GM19043 (cell line): ENCODE data around the gene PRKAG2.

Experiments
- ATAC-seq: cut with Tn5 transposase; IDR thresholded peaks from one replicate; pipeline ENCODE4 v1.9.1; 2021; ENCODE audit warnings: low read depth; ENCODE audit not compliant: unreplicated experiment

Gene PRKAG2

DNA sequence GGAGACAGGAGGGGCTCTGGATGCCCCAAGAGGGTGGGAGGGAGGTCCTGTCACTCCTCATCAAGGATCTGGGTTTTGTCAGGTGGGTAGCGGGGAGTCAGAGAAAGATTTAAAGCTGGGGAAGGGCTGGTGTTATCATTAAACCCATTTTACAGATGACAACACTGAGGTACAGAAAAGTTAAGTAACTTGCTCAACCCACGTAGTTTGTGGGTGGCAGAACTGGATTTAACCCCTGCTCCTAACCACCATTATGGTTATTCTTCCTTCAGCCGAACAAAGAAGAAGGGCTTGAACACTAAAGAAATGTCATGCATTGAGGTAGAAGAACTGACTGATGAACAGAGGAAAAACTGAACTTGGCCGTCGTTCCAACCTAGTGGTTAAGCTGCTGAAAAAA, 24.9 kb upstream of the PRKAG2 start:
- no peak for ATAC-seq

DNA sequence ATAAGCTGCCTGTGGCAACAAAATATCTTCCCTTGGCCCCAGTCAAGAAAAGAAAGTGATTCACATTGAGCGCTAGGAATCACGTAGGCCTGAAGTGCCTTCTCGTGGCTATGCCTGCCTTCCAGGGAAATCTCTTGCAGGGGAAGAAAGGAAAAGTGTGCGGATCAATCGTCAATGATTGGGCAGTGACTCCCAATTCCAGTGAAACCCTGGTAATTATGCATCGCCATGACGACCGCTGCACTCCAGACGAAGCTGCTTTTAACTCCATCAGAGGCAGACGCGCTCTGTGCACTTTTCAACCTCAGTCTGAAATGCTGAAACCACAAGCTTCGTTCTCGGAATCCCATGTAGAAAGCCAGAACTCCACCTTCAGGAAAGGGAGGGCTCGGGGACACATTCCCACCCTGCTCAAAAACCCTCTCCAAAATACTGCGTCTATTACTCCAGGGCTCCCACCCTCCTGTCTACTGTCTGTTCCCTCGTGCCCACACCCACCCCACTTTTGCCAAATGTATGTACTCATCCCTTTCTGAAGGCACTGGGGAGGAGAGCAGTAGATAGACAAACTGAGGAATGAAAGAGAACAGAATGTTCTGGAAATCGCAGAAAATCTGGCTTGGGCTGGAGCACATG, 24.2 kb upstream of the PRKAG2 start:
- ATAC-seq = no peak

DNA sequence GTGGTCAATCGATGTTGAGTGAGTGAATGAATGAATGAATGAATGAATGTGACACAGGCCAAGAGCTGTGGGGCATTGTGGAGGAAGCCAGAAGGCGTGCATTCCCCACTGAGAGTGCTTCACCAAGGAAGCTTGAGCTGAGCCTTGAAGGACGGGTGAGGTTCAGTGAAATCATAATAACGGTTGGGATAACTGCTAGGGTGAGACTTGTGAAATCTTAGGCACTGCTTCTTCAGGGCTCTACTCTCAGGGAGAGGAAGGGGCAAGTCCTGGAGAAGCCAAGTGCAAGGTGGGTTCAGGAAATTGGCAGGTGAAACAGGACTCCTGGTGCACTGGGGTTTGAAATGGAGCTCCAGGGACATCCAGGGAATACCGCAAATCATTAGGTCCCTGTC, 23.7 kb upstream of the PRKAG2 start:
- ATAC-seq = no peak

DNA sequence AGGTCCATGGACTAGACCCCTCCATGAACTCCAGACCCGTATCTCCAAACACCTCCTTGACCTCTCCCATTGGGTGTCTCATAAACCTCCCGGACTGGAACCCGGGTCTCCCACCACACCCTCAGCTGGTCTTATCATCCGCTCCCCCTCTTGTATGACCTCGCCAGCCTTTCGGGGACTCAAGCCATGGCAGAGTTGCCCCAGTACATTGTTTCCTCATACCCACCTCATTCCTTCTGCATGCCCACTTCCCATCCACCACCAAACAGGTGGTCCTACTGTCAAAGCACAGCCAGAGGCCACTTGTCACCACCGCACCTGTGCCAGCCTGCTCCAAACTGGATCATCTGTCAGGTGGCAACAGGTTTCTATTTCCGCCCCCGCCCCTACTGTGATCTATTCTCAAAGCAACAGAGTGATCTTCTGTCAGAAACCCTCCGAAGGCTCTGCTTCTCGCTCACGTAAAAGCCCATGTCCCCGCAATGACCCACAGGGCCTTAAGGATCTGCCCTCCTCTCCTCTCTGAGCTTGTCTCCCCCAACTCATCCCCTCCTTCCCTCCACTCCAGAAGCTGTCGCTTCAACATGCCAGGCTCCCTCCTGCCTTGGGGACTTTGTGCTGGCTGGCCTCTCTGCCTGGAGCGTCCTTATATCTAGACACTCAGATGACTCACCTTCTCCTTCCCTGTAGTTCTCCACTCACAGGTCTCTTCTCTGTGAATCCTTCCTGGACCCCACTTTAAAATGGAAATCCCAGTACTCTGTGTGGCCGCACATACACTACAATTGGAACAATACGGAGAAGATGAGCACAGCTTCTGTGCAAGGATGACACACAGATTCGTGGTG, 22.8 kb upstream of the PRKAG2 start:
- no peak for ATAC-seq

DNA sequence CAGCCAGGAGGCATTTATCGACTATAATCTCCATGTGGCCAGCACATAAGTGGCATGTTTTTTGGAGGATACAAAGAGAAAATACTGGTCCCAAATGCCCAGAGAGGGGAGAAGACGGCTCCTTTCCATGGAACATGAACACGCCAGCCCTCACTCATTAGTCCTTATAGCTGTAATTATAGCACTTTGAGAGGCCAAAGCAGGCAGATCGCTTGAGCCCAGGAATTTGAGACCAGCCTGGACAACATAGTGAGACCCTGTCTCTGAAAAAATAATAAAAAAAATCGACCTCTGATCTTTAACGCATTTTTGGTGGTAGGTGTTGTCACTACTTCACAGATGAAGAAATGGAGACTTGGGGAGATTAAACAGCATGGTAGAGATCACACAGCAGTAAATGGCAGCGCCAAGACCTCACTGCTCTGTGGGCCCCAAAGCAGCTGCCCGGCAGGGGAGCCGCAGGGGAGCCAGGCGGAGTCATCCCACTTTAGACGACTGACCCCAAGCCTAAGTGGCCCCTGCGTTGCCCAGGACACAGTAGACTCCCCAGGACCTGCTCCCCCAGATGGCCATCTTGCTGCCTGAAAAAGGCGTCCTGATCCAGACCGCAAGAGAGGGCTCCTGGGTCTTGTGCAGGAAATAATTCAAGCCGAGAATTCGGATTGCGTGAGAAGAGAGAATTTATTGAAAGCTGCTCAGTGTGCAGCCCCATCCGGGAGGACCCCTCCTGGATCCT, 21.2 kb upstream of the PRKAG2 start:
- no peak for ATAC-seq

DNA sequence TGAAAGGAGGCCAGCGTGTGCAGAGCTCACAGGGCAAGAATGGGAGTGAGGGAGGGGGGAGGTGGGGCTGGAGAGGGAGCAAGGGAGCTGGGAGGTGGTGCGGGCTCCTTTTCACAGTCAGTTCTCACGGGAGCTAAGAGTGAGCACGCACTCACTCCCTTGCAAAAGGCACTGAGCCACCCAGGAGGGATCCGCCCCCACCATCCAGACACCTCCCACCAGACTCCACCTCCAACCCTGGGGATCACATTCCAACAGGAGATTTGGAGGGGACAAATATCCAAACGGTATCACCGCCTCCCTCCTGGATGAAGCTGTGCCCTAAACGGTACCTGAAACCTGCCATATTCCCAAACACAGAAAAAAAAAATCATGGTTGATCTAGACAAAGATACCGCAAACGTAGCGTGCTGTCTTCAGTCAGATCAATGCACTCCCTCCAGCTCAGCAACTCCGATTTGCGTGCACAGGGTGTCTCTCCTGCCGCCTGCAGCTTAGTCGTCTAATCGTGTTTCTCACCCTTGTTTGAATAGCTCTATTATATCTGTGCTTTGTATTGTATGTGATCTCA, 20.3 kb upstream of the PRKAG2 start:
- no peak for ATAC-seq

DNA sequence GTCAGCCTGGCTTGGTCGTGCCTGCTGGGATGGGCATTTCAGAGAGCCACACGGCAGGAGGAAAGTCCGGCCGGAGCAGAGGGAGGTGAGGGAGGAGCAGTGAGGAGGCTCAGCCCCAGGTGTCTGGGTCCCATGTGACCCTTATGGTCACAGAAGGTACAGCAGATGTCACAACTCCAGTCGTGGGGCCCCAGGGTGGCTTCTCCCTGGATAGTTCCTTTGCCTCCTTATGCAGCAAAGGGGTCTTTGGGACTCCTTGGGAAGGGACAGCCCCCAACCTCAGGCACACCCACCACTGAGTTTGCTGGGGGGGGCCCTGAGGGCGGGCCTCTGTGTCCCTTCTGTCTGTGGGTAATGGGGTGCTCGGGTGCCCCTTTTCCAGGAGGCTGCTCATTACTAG, 19.6 kb upstream of the PRKAG2 start:
- no peak for ATAC-seq

DNA sequence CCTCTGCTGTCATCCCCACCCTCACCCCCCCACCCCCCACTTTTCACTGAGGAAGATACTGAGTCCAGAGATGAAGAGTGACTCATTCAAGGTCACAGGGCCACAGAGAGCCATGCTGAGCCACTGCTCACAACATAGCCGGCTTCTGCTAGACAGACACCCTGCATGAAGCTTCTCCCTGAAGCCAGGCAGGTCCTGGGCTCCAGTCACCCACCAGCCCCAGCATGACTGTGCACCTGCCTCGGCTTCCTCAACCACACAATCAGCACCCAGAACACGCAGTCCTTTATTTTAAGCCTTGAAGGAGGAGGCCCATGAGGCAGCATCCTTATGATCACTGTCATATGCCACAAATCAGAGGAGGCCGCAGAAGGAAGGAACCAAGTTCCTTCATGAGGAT, 19.2 kb upstream of the PRKAG2 start:
- ATAC-seq = no peak

DNA sequence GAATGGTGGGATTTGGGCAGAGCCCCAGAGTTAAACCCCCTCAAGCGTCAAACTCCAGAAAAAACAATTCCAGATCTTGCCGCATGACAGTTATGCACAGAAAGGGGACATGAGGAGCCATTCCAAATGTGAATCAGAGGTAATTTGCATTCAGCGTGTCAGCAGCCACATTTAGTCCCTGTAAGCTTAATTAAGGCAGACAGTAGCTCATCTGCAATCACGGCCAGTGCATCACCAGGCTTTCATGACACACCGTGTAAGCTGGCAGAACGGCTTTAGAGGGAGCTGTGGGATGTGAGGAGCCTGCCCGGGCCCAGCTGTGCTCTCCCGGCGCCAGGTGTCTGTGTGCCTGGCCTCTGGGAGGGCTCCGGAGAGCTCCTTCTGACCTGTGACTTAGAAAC, 18.7 kb upstream of the PRKAG2 start:
- no peak for ATAC-seq

DNA sequence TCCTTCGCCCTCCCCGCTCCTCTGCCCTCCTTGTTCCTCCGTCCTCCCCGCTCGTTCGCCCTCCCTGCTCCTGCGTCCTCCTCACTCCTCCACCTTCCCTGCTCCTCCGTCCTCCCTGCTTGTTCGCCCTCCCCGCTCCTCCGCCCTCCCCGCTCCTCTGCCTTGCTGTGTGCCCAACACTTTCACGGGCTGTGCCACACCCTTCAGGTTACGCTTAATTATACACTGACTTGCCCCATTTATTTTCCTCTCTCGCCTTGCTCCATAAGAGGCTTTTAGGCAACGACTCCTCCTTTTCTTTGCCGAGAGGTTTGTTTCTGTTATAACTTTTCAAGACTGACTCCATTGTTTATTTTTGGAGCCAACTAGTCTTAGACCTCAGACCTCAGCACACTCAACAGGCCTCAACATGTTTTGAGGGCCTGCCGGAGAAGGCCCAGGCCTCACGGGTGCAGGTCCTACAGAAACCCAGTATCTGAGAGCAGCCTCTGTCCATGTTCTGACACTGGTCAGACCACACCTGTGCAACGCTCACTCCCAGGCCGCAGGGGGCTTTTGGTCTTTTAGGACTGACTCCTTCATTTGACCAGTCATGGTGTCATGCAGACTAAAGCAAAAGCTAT, 18.2 kb upstream of the PRKAG2 start:
- no peak for ATAC-seq

DNA sequence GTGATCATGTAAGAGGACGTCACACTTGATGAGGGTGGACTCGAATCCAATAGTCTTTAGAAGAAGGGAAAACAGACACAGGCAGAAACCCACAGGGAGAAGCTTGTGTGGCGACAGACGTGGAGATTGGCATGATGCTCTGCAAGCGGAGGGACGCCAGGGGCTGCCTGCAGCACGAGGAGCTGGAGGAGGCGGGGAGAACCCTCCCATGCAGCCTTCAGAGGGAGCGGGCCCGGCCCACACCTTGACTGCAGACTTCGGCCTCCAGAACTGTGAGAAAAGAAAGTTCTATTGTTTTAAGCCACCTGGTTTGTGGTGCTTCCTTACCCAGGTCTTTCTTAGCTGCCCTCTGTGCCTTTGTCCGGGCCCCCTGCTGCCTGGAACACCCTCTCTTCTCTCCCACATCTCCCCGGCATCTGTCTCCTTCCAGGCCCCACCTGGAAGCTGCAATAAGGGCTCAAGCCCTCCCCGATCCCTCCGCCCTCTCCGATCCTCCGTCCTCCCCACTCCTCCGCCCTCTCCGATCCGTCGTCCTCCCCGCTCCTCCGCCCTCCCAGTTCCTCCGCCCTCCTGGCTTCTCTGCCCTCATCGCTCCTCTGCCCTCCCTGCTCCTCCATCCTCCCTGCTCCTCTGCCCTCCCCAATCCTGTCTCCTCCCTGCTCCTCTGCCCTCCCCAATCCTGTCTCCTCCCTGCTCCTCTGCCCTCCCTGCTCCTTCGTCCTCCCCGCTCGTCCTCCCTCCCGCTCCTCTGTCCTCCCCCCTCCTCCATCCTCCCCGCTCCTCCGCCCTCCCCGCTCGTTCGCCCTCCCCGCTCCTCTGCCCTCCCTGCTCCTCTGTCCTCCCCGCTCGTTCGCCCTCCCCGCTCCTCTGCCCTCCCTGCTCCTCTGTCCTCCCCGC, 17.4 kb upstream of the PRKAG2 start:
- ATAC-seq = no peak

DNA sequence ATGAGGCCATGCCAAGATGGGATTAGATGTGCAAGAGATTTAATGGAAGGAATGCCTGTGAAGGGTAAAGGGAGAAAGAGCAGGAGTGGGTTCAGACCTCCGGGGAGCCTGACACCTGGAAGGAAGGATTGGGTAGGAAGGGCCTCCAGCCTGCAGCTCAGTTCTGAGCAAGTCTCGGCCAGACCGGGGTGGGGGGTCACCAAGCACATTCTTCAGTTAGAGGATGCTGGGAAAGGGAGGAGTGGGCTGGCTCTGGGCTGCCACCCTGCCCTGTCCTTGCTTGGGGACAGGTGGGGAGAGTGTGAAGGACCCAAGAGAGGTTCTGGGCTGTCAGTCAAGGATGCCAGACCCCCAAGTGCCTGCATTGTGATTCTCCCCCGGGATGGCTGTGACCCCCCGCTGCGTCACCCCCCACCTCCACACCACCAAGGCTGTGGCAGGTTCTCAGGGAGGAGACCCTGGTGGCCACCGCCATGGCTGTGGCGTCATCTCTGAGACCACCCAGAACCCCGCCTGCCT, 16.5 kb upstream of the PRKAG2 start:
- no peak for ATAC-seq

DNA sequence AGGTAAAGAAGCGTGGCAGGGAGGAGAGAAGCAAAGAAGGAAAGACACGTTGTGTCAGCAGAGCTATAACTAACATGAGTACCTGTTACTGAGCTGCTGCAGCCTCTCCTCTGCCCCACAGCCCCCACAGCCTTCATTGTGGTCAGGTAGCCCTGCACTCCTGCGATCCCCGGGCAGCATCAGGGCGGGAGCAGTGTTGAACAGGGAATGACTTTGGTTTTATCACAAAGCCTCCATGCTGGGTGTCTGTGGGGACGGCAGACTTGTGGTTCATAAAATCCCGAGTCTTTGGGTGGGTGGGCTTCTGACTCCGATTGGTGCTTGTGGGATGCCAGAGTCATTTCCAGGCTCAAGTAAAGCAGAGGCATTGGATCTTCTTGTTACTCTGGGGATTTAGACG, 14.8 kb upstream of the PRKAG2 start:
- no peak for ATAC-seq

DNA sequence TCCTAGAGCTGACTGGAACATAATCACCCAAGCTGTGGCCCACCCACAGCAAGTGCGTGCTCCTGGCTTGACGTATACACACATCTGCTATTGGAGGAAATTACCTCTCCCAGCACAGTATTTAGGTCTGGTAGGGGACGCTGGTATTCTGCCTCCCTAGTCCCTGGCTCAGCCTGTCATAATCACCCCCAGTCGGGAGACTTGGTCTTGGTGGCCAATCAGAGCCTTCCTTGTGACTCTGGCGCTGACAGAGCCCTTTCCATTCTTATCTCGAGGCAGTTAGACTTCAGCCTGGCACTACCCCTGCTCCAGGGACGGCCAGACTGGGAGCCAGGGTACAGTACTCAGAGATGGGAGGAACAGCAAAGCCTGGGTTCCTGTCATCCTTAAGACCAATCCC, 14.3 kb upstream of the PRKAG2 start:
- no peak for ATAC-seq

DNA sequence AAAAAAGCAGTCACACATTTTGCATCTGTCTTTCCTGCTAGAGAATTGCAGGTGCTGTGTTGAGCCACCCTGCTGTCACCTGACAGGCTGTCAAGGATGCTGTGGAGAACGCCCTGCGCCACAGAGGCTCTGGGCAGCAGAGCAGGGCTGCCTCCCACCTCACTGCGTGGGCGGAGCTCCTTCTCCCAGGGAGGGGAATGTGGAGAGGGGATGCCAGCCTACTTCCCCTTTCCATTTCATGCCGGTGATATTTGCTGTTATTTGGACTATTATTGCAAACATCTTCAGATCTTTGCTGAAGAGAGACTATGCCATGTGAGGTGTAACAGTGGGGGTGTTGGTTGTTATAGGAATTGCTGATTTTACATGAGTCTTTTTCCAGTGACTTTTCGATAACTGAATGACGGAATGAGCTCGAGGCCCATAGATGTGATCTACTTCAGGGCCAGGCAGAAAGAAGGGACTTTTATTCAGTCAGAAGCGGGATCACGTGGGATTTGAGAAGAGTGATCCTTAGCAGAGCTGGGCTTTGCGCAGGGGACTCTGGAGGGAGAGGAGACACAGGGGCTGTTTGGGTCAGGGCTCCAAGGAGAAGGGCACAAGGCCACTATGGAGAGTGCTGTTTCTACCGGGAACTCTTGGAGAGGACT, 13.6 kb upstream of the PRKAG2 start:
- no peak for ATAC-seq

DNA sequence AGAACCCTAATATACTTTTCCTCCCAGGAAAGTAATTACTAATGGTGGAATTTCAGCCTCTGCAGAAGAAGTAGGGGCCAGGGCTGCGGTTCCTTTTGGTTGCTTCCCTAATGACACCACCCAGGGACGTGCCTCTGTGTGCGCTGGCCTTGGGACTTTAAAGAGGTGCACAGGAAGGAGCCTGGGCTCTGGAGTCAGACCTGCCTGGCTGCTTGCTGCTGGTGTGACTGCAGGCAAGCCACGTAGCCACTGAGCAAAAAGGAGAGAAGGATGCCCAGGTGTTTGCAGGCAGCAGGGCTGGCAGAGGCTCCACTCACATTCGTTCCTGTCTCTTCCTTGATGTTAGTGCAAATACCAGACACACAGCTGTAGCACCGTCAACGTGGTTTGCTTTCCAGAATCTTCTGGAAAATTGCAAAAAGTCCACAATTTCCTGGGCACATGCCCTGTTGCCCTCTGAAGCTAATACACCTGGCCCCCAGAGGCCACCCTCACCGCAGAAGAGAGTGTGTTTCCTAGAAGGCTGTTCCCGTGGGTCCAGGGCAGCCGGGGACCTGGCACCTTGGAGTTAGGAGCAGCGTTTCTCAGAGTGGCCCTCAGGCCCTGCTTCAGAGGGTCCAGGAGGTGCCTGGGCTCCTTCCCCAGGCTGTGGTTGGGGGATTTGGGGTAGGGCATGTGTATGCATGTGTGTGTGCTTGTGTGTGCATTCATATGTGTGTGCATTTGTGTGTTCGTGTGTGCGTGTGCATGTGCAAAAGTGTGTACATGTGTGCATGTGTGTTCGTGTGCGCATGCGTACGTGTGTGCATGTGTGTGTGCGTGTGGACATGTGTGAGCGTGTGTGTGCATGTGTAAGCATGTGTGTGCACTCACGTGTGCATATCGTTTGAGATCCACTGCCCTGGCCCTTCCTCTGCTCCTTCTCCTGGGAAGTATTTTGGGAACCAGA, 12.8 kb upstream of the PRKAG2 start:
- ATAC-seq = no peak

DNA sequence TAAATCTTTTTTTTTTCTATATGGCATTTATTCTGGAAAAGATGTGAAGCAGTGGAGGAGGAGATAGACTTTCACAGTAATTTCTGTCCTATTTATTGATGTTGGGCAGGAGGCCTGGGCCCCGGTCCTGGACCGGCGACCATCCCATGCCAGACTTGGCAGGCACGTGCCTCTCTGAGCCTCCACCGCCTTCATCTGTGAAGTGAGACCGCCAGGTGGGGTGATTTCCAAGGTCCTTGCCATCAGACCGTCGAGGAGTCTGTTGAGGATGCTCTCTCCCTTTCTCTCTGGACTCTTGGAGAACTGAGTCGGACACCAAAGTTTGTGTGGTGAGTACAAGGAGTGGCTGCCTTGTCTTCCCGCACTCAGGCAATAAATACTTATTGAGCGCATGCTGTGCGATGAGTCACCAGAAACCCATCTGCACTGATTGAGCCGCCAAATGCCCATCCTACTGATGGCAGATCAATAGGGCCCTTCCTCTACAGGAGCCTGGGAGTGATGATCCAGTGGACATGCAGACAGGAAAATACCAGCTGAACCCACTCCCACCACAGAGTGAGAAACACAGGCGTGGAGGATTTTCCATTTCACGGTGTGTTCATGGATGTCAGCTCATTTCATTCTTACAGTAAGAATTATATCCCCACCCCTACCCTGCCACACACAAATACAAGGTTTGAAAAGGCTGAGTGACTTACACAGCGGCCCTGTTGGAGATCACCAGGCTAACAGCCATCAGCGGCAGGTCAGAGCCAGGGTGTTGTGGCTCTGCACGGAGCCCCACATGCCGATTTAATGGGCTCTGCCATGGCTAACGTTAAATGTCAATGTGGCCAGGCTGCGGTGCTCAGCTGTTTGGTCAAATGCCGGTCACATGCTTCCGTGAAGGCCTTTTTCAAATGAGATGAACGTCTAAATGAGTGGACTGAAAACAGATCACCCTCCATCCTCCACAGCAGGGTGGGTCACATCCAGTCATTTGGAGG, 11.5 kb upstream of the PRKAG2 start:
- no peak for ATAC-seq
